ENCODE data around the gene FTO.
A peak's percentile ranks its signal among the peaks of the same experiment; 100 is the strongest.

The FTO gene

GRCh38 chr16:53703590-53704444 is at the start of gene FTO, which contains the start of gene RPGRIP1L:
TSS of gene FTO (plus strand) at chr16:53704156.
TSS of gene RPGRIP1L (minus strand) at chr16:53703859. CDS start at chr16:53700723, 3,136 bp downstream.
- H3K4me3 ChIP-seq (ENCODE audit: low read depth, low read length): peak within 1 kb of the TSS; percentile 75
- TF ChIP-seq CTCF (IDR thresholded peaks at IDR 0.05; ENCODE audit: insufficient read depth, low read depth, low read length, missing control alignments): peak; percentile 5
- DNase-seq (ENCODE audit: low read depth): peak; percentile 99

- DNase-seq (ENCODE audit: low read depth): no peak
- no peak for TF ChIP-seq CTCF (IDR thresholded peaks at IDR 0.05; ENCODE audit: insufficient read depth, low read depth, low read length, missing control alignments)
- no peak overlapping the region for H3K4me3 ChIP-seq (ENCODE audit: low read depth, low read length)
These were observed 49.0 kb upstream of the FTO start for GRCh38 chr16:53654946-53655345.

DNA sequence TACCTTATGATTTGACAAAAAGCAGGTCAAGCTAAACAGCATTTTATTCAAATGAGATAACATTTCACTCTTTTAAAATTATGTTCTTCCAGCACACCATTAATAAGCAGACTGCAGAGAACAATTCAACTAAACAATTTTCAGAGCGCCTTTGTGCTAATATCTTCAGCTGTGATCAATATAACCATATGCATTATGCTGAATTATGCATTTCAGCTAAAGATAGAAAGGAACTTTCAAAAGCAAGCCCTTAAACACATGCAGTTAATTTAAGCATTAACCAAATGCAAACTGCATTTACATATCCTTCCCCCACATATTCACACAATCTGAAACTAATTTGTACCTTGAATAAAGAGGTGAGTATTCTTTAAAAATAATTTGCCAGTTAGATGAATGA is 41.9 kb upstream of the FTO start:
- no peak overlapping the region for H3K4me3 ChIP-seq (ENCODE audit: low read depth, low read length)
- DNase-seq (ENCODE audit: low read depth): no peak
- TF ChIP-seq CTCF (IDR thresholded peaks at IDR 0.05; ENCODE audit: insufficient read depth, low read depth, low read length, missing control alignments): no peak

- no peak for TF ChIP-seq CTCF (IDR thresholded peaks at IDR 0.05; ENCODE audit: insufficient read depth, low read depth, low read length, missing control alignments)
- DNase-seq (ENCODE audit: low read depth): peak; percentile 55
- no peak overlapping the region for H3K4me3 ChIP-seq (ENCODE audit: low read depth, low read length)
These were observed 39.1 kb upstream of the FTO start for GRCh38 chr16:53664724-53665345.

GRCh38 chr16:53666786-53667415 is 37.1 kb upstream of the FTO start:
- no peak overlapping the region for H3K4me3 ChIP-seq (ENCODE audit: low read depth, low read length)
- TF ChIP-seq CTCF (IDR thresholded peaks at IDR 0.05; ENCODE audit: insufficient read depth, low read depth, low read length, missing control alignments): no peak
- no peak for DNase-seq (ENCODE audit: low read depth)

- DNase-seq (ENCODE audit: low read depth): no peak
- H3K4me3 ChIP-seq (ENCODE audit: low read depth, low read length): no peak overlapping the region
These were observed 35.1 kb upstream of the FTO start for GRCh38 chr16:53668869-53669268.

More at GRCh38 chr16:53668869-53669268, 35.1 kb upstream of the FTO start:
- no peak for TF ChIP-seq CTCF (IDR thresholded peaks at IDR 0.05; ENCODE audit: insufficient read depth, low read depth, low read length, missing control alignments)

All from GM12865 (cell line).